DMS153 treated with DMSO at 0.1 percent for 48 hours (cell line): ENCODE data around the gene NRGN.
"Not testable (repeated sequence)": the region's sequence is repeated elsewhere in the genome, so short reads cannot be mapped to it uniquely, and the experiment has no call there.

Source experiments
- DNase-seq: peaks from one replicate; lab custom pipeline; 2025; ENCODE audit not compliant: unreplicated experiment; lab: John Stamatoyannopoulos, UW

Gene NRGN

DNA sequence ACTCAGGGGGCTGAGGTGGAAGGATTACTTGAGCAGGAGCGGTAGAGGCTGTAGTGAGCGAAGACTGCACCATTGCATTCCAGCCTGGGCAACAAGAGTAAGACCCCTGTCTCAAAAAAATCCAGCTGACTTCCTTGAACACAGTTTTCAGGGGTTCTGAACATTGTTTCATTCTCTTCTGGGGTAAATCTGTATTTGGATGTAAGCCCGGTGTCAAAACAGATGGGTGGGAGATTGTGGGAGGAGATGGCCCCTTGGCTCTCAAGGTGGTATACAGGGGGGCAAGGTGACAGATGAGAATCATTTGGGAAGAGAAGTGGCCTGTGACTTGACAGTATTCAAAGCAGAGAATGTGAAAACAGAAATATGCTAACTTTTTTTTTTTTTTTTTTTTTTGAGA is 17.6 kb downstream of the NRGN start:
- DNase-seq = no peak

DNA sequence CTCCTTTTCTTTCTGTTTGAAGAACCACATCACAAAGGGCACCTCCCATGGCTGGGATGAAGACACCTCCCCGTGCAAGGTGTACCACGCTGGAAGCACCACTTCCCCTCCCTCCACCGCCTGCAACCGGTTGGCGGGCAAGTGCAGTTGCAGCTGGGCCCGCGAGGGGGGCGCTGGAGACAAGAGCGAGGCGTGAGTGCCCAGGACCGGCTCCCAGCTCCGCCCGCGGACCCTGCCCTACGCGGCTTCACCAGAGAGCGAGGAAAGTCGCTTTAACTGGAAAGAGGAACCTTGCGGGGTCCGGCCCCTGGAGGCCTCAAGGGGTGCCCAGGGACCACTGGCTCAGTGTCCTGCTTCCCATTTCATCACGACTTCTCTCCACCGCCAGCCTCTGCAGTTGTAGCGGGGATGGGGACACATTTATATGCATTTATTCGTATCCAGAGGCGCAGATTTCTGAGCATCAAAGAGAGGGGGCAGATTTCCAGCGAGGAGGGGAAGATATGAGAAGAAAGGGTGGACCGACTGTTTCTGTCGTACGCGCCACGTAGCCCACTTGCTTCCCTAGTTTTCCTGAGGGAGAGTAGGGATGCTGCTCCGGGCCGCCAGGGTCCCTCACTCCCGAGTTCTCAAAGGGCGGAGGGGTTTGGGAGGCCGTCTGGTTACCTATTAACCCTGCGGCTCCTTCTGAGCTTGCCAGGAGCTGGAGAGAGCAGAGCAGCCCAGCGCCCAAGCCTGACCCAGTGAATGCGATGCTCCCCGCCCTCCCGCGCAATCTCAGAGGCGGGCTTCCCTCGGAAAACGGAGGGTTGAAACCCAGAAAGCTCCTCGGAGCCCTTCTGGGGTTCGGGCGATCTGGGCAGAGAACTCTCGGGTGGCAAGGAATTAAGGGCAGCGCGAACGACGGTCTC is 18.9 kb downstream of the NRGN start:
- DNase-seq = peak; percentile 33

DNA sequence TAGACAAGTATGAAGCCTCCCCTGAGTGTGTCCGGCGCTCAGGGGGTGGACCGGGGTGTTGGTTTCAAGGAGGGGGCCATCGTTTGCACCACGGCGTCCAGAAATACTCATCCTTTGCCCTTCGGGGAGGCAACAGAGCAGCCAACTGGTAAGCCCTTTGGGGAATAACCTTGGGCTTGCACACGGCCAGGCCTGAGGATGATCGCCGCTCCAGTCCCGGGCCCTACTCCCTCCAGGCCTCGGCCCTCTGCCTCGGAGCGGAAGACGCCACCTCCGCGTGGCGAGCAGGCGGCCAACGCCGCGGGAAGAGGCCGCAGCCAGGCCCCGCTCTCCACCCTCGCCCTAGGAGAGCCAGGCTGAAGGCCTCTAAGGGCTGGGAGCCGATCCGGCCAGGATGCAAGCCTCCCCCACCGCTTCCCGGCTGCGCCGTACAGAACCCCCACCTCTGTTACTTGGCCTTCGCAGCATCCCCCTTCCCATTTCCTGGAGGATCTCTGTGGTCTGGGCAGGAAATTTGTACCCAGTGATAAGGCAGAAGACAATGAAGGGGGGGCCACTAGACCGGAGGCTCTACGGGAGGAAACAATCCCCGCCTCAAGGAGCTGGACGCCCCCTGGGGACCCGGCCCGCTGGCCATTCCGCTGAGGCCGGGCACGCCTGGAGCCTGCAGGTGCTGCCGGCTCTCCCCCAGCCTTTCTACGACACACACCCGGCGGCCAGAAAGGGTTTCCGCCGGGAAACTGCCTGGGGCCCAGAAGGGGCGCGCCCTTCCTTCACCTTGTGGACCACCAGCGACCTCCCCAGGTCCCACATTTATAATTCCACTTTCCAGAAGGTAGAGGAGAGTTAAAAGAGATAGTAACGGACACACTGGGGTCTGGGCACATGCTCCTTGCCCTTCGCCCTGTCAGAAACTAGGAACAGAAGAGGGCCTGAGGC is 19.8 kb downstream of the NRGN start:
- no peak for DNase-seq

DNA sequence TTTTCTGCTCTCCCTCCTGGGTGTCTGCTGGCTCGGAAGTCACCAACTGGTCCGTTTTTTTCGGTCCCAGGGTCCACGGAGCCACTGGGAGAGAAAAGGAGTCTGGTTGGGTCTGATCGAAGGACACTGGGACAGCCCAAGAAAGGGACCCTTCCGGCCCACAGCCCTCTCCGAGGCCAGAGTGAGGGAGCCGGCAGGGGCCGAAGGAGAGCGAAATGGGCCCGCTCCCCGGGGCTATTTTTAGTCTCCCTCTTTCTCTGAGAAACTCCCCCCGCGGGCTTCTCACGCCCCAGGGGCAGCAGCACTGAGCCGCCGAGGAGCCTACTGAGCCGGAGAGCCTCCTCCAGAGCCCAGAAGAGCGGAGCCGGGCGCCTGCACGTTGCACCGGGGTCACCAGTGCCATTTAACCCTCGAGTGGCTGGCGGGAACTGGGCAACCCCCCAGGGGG is 20.5 kb downstream of the NRGN start:
- no peak for DNase-seq

DNA sequence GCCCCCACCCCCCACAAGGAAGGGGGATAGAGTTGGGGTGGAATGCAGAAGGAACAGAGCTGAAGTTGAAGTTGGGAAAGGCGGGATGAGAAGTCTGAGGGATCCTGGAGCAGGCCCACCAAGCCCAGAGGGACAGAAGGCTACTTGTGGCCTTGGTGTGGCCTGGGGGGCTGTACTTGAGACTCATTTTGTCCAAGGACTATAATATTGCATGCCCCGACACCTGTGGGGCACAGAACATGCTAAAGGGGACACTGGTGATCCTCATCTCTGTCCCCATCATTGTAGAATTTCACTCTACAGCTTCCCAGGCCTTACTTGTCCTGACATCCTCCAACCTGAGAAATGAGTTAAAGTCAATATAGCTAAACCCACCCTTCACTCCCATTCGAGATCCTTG is 21.1 kb downstream of the NRGN start:
- no peak for DNase-seq

DNA sequence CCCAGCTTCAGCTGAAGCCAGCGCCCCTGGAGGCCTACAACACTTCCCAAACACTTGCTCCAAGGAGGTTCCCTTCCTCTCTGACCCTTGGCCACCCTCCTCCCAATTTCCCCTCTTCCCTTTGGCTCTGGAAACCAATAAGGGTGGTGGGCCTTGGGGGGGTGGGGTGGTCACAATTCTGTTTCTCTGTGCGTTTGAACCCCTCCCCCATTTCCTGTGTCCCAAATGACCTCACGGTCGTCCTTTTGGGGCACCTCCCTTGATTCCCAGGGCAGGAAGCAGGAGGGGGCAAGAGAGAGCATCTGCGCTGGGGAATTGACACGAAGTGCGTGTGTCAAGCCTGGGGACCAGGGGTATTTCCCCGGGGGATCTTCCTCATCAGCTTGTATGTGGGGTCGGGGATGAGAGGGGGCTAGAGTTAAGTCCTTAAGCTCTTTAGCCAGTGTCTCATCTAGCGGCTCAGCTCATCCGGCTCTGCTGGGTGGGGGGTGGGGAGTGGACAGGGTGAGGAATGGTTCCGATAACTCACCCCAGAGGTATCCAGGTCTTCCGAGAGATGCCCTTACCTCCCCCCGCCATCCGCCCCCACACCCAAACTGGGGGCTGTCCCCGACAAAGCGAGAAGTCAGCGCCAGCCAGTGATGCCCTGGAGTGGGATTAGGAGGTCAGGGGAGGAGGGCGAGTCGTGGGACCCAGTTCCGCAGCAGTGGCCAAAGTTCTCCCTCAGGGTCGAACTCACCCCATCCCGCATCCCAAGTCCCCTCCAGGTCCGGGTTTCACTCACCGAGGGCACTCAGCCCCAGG is 21.8 kb downstream of the NRGN start:
- DNase-seq = no peak

DNA sequence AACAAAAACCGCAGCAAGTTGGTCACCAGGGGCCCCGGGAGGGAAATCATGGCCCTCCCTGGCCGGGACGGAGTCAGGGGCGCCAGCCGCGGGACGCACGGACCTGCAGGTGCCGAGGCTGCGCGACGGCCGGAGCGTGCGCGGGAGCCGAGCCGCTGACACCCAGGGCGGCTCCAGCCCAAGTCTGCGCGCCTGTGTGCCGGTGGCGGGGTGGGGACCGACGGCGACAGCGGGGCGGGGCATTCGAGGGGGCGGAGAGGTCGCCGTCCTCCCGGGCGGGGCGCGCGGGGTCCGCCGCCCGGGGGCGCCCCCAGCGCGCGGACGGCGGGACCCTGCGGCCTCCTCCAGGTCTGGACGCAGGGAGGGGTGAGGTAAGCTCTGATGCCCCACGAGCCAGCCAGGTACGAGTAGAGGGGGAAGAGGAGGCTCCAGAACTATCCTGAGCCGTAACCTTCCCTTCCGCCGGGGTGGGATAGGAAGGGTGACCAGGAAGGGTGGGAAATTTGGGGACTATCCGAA is 22.4 kb downstream of the NRGN start, which contains the start of gene ESAM:
Gene ESAM (minus strand): TSS at position 186 of the 519 bp plus-strand sequence. CDS start 136 bp downstream, at position 50.
- DNase-seq = peak; percentile 39

DNA sequence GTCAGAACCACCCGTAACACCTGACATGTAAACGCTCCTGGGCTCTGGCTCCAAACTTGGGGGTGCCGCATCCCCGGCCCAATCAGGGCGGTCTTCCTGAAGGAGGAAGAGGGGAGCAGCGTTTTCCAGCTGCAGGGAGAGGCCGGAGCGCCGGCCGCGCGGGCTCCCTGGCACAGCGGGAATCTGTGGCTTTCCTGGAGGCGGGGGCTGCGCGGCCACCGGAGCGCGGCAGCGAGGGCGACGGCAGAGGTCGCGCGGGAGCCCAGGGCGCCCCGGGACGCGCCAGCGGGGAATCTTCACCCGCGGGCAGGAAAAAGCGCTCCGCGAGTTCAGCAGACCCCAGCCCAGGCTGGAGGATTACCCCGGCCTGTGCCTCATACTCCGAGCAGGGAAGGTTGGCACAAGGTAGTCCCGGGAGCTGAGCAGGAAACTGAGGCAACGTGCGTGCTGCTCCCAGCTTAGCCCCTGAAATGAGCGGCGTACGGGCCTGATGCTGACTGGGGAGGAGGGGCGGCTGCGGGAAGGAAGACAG is 22.9 kb downstream of the NRGN start:
- no peak for DNase-seq

DNA sequence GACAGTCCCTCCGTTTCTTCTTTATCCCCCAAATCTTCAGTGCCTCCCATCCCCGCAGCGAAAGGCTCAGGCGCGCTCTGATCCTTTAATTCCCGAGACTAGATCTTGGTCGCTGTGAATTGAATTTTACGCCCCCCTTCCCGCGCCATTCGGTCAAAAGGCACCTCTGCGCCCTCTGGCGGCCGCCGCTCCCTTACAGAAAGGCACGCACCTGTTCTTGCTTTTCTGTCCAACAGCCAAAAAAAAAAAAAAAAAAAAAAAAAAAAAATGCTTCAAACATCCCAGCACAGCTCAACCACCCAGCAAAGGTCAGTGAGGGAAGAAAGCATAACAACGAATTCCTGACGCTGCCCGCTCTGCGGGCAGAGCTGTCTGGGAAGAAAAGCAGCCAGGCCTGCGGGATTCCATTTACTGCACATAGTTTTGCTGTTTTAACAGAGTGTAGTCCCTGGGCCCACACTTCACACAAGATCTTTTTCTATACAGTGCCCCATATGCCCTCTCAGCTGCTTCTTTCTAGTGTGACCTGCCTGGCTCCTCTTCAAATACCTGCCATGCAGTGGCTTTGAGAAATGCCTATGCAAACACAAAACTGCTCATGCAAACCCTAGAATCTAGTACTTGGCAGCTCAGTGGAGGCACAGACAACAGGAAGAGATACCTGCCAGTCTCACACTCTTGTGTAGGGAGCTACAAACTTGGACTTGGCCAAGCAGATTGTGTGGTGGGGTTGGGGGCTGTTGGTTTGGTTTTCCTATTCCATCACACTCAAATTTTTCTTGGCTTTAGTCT is 23.6 kb downstream of the NRGN start:
- DNase-seq = peak; percentile 66

DNA sequence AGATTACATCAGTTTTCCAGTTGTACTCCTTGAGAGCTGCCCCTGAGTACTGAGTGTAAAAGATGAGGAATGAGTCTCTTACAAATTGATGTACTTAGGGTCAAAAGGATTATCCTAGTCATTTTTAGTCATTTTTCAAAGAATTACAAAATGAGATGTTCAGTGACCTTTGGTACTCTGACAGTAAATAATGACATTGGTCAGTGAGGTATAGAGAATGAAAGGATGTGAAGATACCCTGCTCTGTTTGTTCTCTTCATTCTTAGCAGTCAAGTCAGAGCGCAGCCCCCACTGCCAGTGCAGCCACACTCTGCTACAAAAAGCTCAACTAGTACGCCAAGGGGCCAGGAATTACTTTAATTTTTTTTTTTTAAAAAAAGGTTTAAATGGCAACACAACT is 26.4 kb downstream of the NRGN start:
- no peak for DNase-seq

DNA sequence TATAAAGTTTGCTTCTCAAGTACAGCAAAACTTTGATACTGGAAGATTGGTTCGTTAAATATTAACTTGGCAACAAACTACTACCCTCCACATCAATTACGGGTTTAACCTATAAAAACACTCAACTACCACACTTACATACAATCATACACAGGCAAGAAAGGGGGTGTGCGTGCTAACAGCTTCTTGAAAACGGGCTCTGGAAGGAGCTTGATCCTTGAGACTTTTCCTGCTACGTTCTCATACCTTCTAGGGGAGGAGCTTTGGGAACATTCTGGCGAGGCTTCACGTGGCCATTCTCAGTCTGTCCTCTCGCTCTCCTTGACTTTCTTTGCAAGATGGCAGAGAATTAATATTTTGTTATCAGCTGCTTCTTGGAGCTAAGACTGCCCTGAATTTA is 29.2 kb downstream of the NRGN start:
- DNase-seq = no peak

DNA sequence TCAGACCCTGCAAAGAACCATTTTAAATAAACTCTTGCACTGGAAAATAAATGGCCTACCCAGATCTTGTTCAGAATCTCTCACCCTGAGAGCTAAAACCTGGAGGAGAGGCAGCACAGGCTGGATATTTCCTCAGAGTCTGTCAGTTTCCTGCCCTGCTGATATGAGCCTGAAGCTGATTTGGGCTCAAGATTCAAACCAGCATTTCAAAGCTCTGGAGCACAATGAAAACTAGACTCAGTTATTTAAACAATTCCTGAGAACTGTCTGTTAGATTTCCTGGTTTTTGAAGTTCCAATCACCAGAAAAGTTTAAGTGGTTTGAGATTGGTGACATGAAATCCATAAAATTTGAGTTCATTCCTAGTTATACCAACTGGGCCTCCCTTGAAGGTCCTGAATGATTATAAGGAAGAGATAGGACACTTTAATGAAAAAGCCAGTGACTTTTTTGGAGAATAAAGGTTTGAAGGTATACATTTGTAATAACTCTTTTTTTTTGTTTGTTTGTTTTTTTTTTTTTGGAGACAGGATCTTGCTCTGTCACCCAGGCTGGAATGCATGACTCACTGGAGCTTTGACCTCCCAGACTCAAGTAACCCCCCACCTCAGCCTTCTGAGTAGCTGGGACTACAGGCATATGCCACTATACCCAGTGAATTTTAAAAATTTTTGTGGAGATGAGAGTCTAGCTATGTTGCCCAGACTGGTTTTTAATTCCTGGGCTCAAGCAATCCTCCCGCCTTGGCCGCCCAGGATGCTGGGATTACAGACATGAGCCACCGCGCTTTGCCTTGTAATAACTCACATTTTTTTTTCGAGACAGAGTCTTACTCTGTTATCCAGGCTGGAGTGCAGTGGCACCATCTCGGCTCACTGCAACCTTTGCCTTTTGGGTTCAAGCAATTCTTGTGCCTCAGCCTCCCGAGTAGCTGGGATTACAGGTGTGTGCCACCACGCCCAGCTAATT is 30.3 kb downstream of the NRGN start:
- no peak for DNase-seq

DNA sequence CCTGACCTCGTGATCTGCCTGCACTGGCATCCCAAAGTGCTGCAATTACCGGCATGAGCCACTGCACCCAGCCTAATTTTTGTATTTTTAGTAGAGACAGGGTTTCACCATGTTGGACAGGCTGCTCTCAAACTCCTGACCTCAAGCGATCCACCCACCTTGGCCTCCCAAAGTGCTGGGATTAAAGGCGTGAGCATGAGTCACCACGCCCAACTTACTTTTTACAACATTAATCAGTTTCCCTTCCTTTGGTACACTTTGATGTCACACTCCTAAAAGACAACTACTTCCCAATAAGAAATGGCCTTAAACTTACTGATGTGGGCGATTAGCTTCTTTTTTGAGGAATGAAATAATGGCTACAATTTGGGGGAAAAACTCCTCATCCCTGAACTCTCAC is 31.2 kb downstream of the NRGN start:
- DNase-seq = not testable (repeated sequence)

DNA sequence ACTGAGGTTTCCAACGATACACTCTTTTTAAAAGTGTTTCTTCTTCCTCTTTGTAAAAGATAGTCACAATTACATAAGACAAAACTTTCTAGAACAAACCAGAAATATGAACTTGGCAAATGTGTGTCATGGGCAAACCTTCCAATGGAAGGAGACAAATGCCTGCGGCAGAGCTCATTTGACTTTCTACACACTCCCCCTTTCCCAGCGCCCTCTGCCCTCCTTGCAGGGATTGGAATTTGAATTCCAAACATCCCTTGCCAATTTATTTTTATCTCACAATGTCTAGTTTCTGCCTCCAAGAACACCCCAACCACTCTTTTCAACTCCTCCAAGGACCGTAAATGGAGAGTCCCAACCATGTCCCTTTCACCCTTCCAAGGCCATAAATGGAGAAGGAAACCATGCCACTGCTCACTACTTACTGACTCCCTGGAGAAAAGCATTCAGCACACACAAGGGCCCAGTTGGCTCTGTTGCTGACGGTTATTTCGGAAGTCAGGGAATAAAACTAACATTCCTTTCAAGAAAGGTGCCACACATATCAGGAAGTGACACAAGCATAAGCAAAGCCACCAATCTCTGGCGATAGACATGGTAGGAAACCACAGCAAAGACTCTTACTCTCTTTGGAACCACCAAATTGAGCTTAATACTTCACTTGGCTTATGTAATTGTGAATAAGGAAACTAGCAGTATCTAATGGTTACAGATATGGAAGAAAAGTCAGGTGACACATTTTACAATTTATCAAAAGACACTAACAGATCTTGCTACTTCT is 37.3 kb downstream of the NRGN start:
- DNase-seq = no peak

DNA sequence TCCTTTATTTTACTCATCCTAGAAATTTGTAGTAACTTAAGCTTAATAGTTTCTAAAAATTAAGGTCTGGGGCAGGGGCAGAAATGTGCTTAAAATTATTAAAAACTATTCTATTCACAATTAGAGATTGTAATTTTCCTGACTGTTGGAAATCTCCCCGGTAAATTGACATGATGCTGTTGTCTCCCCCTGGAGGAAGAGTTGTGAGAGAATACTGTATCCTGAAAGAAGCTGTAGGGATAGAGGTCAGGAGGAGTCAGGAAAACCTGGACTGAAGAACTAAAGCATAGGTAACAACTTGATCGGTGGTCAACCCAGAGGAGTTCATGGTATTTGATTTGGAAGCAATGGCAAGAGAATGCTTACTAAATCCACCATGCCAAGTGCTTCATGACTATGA is 38.5 kb downstream of the NRGN start:
- DNase-seq = no peak

DNA sequence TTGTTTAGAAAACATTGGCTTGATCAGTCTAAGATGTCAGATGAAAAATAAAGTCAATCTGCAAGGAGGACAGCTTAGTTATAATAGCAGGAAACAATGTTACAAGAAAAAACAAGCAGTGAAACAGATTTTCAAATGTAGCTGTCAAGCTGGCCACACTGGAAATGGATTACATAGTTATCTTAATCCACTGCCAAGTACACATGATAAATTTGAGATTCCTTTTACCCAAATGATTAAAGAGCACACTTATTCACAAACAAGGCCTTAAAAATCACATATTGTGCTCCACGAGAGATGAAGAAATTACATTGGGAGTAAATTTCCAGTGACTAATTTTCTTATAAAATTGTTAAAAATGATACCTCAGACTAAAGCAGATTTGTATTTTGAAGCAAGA is 39.8 kb downstream of the NRGN start:
- no peak for DNase-seq

DNA sequence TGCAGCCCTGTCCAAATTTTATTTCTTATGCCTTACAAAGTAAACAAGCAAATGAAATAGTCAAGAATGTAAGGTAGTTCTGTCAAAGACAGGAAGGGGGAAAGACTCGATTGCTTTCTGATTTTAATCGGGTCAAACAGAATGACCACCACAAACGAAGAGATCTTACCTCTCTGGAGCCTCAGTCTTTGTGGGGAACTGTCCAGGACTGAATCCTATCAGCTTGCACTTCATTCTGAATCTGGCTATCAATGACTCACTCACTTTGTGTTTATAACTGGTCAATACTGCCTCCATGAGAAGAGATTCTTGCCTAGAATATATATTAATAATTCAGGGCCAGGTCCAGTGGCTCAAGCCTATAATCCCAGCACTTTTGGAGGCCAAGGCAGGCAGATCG is 43.3 kb downstream of the NRGN start:
- DNase-seq = no peak

DNA sequence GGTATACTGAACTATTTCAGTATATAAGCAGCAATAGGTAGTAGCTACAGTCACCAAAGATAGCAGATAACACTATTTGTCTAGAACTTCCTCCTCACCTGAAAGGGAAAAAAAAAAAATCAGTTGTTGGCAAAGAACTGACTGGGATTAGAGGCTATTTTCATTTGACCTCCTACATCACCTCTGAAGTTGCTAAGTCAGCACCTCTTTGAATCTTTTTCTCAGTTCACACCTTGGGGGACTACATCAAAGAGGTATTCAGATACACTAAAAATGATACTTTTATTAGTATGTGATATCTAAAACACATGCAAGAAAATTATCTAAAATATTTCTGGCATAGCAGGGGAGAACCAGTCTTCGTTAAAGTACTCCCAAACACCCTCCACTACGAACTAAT is 44.3 kb downstream of the NRGN start:
- DNase-seq = no peak
